H1 (cell line): ENCODE results near the gene COMMD1.

ENCODE experiments used
- EP300 ChIP-seq, 2 experiments: IDR thresholded peaks; 1 replicate in 1 of 2; 2 replicates in 1 of 2; pipeline ENCODE4 v1.6.1; 2011 to 2012; ENCODE audit warnings: low read depth in 2 of 2, low read length in 2 of 2, mild to moderate bottlenecking in 2 of 2, borderline replicate concordance in 1 of 2, inconsistent platforms in 1 of 2, moderate library complexity in 1 of 2
- JUND ChIP-seq: IDR thresholded peaks from 2 replicates; pipeline ENCODE4 v1.6.1; 2011; ENCODE audit warnings: mild to moderate bottlenecking, improper control_type of control experiment, low read length
- MAFK ChIP-seq: IDR thresholded peaks from 2 replicates; pipeline ENCODE4 v1.6.1; 2012; ENCODE audit warnings: low read depth, mild to moderate bottlenecking, improper control_type of control experiment, low read length
- RAD21 ChIP-seq, 2 experiments: IDR thresholded peaks in 1 of 2; conservative IDR thresholded peaks in 1 of 2; 2 replicates each; pipeline ENCODE4 v1.6.1; 2011; ENCODE audit warnings: low read depth in 2 of 2, low read length in 2 of 2, improper control_type of control experiment in 1 of 2, inconsistent platforms in 1 of 2, mild to moderate bottlenecking in 1 of 2, moderate library complexity in 1 of 2
- TAF1 ChIP-seq: IDR thresholded peaks from 2 replicates; pipeline ENCODE4 v1.6.1; 2011; ENCODE audit warnings: mild to moderate bottlenecking, low read depth, low read length
- TEAD4 ChIP-seq: IDR thresholded peaks from 2 replicates; pipeline ENCODE4 v1.6.1; 2012; ENCODE audit warnings: low read depth, low read length, inconsistent platforms, mixed read lengths
- TF ChIP-seq, protein P1 (sequence below), 3 experiments: IDR thresholded peaks; 1 replicate in 2 of 3; 2 replicates in 1 of 3; pipeline versions ENCODE4 v1.5.1 to v1.6.1; 2011; ENCODE audit warnings: low read length in 3 of 3, mild to moderate bottlenecking in 3 of 3, inconsistent platforms in 2 of 3, low read depth in 1 of 3, moderate library complexity in 1 of 3; ENCODE audit not compliant: insufficient read depth in 1 of 3; ENCODE audit errors: control extremely low read depth in 1 of 3

DNA sequence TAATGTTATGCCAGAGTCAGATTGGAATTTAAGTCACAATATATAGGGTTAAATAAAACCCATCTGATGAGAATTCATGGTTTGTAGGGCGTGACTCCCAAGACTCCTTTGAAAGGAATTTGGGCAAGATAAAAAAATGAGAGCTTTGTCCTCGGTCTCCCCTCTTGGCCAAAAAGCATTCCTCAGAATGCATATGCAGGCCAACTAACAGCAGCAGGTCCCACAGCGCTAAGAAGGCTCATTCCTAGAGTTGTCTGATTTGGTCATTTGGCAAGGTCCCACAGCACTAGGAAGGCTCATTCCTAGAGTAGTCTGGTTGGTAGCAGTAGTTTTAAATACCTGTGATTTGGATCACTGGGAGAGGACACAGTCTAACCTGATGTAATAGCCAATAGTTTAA lies 184.2 kb downstream of the COMMD1 start:
- TF ChIP-seq RAD21 (IDR thresholded peaks at IDR 0.05 in 1 of 2, conservative IDR thresholded peaks at IDR 0.05 in 1 of 2; ENCODE audit: low read depth in 2 of 2, low read length in 2 of 2) = no peak
- TF ChIP-seq JUND = no peak
- no peak for TF ChIP-seq TEAD4
- no peak for TF ChIP-seq MAFK
- TF ChIP-seq TAF1 = no peak
- TF ChIP-seq, protein P1, sequence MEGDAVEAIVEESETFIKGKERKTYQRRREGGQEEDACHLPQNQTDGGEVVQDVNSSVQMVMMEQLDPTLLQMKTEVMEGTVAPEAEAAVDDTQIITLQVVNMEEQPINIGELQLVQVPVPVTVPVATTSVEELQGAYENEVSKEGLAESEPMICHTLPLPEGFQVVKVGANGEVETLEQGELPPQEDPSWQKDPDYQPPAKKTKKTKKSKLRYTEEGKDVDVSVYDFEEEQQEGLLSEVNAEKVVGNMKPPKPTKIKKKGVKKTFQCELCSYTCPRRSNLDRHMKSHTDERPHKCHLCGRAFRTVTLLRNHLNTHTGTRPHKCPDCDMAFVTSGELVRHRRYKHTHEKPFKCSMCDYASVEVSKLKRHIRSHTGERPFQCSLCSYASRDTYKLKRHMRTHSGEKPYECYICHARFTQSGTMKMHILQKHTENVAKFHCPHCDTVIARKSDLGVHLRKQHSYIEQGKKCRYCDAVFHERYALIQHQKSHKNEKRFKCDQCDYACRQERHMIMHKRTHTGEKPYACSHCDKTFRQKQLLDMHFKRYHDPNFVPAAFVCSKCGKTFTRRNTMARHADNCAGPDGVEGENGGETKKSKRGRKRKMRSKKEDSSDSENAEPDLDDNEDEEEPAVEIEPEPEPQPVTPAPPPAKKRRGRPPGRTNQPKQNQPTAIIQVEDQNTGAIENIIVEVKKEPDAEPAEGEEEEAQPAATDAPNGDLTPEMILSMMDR (IDR thresholded peaks at IDR 0.05; ENCODE audit: control extremely low read depth in 1 of 3, insufficient read depth in 1 of 3, low read depth in 1 of 3, low read length in 3 of 3) = no peak
- no peak for TF ChIP-seq EP300 (IDR thresholded peaks at IDR 0.05; ENCODE audit: borderline replicate concordance in 1 of 2, low read depth in 2 of 2, low read length in 2 of 2)
